Heart left ventricle (tissue), 16 donors: Measurements from ENCODE around the gene TSPAN14. TPM values are rescaled to one million over a fixed set of nuclear protein-coding genes. Genes with fewer than 3 reads are reported as not detected.

Experiments used
- ATAC-seq, 4 donors: fragments of 200-7000 bp; cut with Tn5 transposase; one replicate each; pipeline ENCODE4 v1.9.1; 2020 to 2022; ENCODE audit warnings: moderate library complexity in 4 of 4, mild to moderate bottlenecking in 3 of 4, moderate number of reproducible peaks in 1 of 4
- DNase-seq, 5 donors: peaks; one replicate each; pipeline ENCODE4 v3.0.0-alpha.2; 2020
- H3K27ac ChIP-seq, 12 donors: fragments of 200-600 bp; sonication (generic) in 4 of 12; one replicate each; pipeline versions ENCODE4 v1.5.0 to v1.8.0; 2016 to 2022; ENCODE audit warnings: mild to moderate bottlenecking in 2 of 12
- H3K27me3 ChIP-seq, 9 donors: fragments of 200-600 bp; sonication (generic) in 2 of 9; one replicate each; pipeline versions ENCODE4 v1.5.1 to v1.8.0; 2016 to 2022; ENCODE audit warnings: mild to moderate bottlenecking in 3 of 9
- H3K36me3 ChIP-seq, 9 donors: fragments of 200-600 bp; sonication (generic) in 2 of 9; one replicate each; pipeline versions ENCODE4 v1.5.0 to v1.8.0; 2018 to 2022; ENCODE audit warnings: mild to moderate bottlenecking in 2 of 9
- H3K4me1 ChIP-seq, 12 donors: fragments of 200-600 bp; sonication (generic) in 4 of 12; one replicate each; pipeline versions ENCODE4 v1.5.0 to v1.8.0; 2016 to 2022; ENCODE audit warnings: mild to moderate bottlenecking in 3 of 12
- H3K4me3 ChIP-seq, 12 donors: fragments of 200-600 bp; sonication (generic) in 4 of 12; one replicate each; pipeline versions ENCODE4 v1.5.0 to v1.8.0; 2017 to 2022; ENCODE audit warnings: mild to moderate bottlenecking in 9 of 12, moderate library complexity in 4 of 12
- H3K9me3 ChIP-seq, 12 donors: fragments of 200-600 bp; sonication (generic) in 4 of 12; one replicate each; pipeline versions ENCODE4 v1.5.0 to v1.8.0; 2016 to 2022; ENCODE audit warnings: mild to moderate bottlenecking in 1 of 12
- CTCF ChIP-seq, 12 donors: fragments of 200-600 bp; sonication (generic) in 4 of 12; IDR thresholded peaks; one replicate each; pipeline versions ENCODE4 v1.5.0 to v1.8.0; 2018 to 2022; ENCODE audit warnings: antibody characterized with exemption in 12 of 12, mild to moderate bottlenecking in 5 of 12
- POLR2A ChIP-seq, 2 donors: fragments of 450-650 bp; IDR thresholded peaks; one replicate each; pipeline ENCODE4 v1.6.1; 2017; ENCODE audit warnings: antibody characterized with exemption in 2 of 2, mild to moderate bottlenecking in 2 of 2, moderate library complexity in 2 of 2
- WGBS, 4 donors: extraction: QIAGEN DNeasy Blood & Tissue Kit in 2 of 4; methylation state at CpG; one replicate each; pipeline versions ENCODE4 v1.1.5 to v1.1.7; 2013 to 2018; 5-methylcytosine and 5-hydroxymethylcytosine counted together
- intact Hi-C, 10 donors: fragments of 100-400 bp; cut with DNase I; formaldehyde crosslinking; loops; one replicate each; pipeline versions ENCODE4 v1.11.1 to v1.14.2; 2022
- polyA plus RNA-seq, 2 donors: library from polyadenylated mRNA; stranded (reverse); fragments of 200-250 nt; gene quantifications; one replicate each; pipeline ENCODE4 v1.2.3, GENCODE V29; 2013
- total RNA-seq, 9 donors: library from RNA; depleted of rRNA in 2 of 9; stranded (reverse); fragments of >200 nt in 2 of 9; fragmentation: NEBNext Ultra II Directional in 3 of 9; extraction: Animal tissue kit (Norgen Biotek cat#: 25700) in 3 of 9; gene quantifications; one replicate each; pipeline versions ENCODE4 v1.1.0 to v1.2.4, GENCODE V29; 2016 to 2023
- donor health status: ischemic (EF 13 %, LVEDD 7.1; RV severe dilation, severe dysfunction).
- donor health status: healthy with polysubstance abuse.
- donor health status: DM: no; HTN: yes; CAD: no.
- donor health status: DM: no; HTN: no; CAD: no.
- donor health status: ischemic (EF 25% LVEDD 6.9; RV normal size, moderate dysfunction).
- donor health status: ischemic (EF 25% LVEDD 5.7; RV mildly dilated, moderate dysfunction).
- donor health status: healthy.
- donor health status: DM: yes; HTN: yes; CAD: no.
- donor health status: ischemic (EF 35%, LVEDD 5.7; RV mildly dilated, moderate dysfunction).
- donor health status: nonischemic (EF 11% LVEDD 7.7; RV severe dilation, severe dysfunction).
- donor health status: DM: yes; HTN: yes; CAD: no.
- donor health status: PGD.
- donor health status: ischemic (EF 29% LVEDD 5.4; RV normal size, mild dysfunction).
- donor health status: nonischemic (EF 23%, LVEDD 6.1; RV moderate dilation, normal function).

The TSPAN14 gene
- total and polyA plus RNA-seq, 11 donors: 17.4 to 71.5 (median 39.6) TPM

GRCh38 chr10:80555415-80555814 lies 101.3 kb downstream of the TSPAN14 start:
- ATAC-seq: no peak
- intact Hi-C loops: no loop called here

GRCh38 chr10:80561950-80562349 lies 107.8 kb downstream of the TSPAN14 start:
- Histone ChIP-seq H3K4me3 (no peak overlapping the region), H3K27me3 (no peaks in the 10 kb centered on the region), H3K36me3 (no peaks in the 10 kb centered on the region), H3K4me1 (no peaks in the 10 kb centered on the region), H3K27ac (no peak overlapping the region), H3K9me3 (no peaks in the 10 kb centered on the region)
- DNase-seq (no peak), ATAC-seq (no peak)
- TF ChIP-seq CTCF (IDR thresholded peaks at IDR 0.05): no peak
- no peak for TF ChIP-seq POLR2A (IDR thresholded peaks at IDR 0.05)
- intact Hi-C loops: no loop called here

More at GRCh38 chr10:80555415-80555814, 101.3 kb downstream of the TSPAN14 start:
- DNase-seq: no peak
- Histone ChIP-seq H3K36me3 (no peaks in the 10 kb centered on the region), H3K9me3 (peaks cover 0 to 3% (median 0%) of the 10 kb centered on the region in 12 donors), H3K27ac (no peak overlapping the region), H3K27me3 (no peaks in the 10 kb centered on the region), H3K4me1 (peaks cover 0 to 17% (median 6%) of the 10 kb centered on the region in 12 donors), H3K4me3 (no peak overlapping the region)
- TF ChIP-seq CTCF (IDR thresholded peaks at IDR 0.05) (no peak), POLR2A (IDR thresholded peaks at IDR 0.05) (no peak)
- 59 to 67% (median 65%) methylated on average over 5 of the region's 5 CpGs for WGBS, 4 donors

- Histone ChIP-seq H3K27ac (no peak overlapping the region), H3K4me3 (no peak overlapping the region), H3K36me3 (no peaks in the 10 kb centered on the region), H3K4me1 (no peaks in the 10 kb centered on the region), H3K27me3 (no peaks in the 10 kb centered on the region), H3K9me3 (no peaks in the 10 kb centered on the region)
- WGBS, 4 donors: 86 to 96% (median 91%) methylated on average over 2 of the region's 2 CpGs
- intact Hi-C loops: no loop called here
- ATAC-seq (no peak), DNase-seq (no peak)
- no peak for TF ChIP-seq CTCF (IDR thresholded peaks at IDR 0.05)
- TF ChIP-seq POLR2A (IDR thresholded peaks at IDR 0.05): no peak
These were observed 113.2 kb downstream of the TSPAN14 start for GRCh38 chr10:80567292-80567691.

GRCh38 chr10:80569131-80569895 lies 115.2 kb downstream of the TSPAN14 start:
- no peak overlapping the region for H3K27ac ChIP-seq
- intact Hi-C loops: no loop called here
- H3K36me3 ChIP-seq: no peaks in the 10 kb centered on the region
- no peaks in the 10 kb centered on the region for H3K9me3 ChIP-seq
- DNase-seq (no peak), ATAC-seq (no peak)
- TF ChIP-seq POLR2A (IDR thresholded peaks at IDR 0.05) (no peak), CTCF (IDR thresholded peaks at IDR 0.05) (no peak)
- H3K27me3 ChIP-seq: no peaks in the 10 kb centered on the region
- H3K4me3 ChIP-seq: no peak overlapping the region
- H3K4me1 ChIP-seq: no peaks in the 10 kb centered on the region
- WGBS, 4 donors: 90 to 95% (median 93%) methylated on average over 15 of the region's 15 CpGs
